ENCODE measurements around the gene BMAL1. TPM values are rescaled to one million over a fixed set of nuclear protein-coding genes. Genes with fewer than 3 reads are reported as not detected.

The BMAL1 gene
- total RNA-seq, 1 experiment from 2014 or later, result 3.3 TPM

DNA sequence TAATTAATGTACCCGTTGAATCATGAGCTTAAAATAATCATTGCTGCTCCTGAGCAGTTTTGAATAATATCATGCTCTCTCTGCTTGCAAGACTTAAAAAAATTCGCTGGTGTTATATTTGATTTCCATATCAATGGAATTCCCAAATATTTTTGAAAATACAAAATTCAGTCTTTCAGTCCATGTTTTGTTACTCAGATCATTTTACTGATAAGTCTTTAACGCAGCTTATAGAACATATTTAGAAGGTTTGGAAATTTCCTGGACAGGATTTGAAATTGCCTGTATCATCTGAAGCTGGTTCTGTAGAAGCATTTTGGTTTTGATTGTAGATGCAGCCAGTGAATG lies 1.9 kb downstream of the BMAL1 start:
- Histone ChIP-seq H2AK5ac (ENCODE audit: insufficient read length, low read length) (no peak overlapping the region), H3T11ph (ENCODE audit: low read length) (no peak overlapping the region), H4K8ac (replicated peaks; ENCODE audit: insufficient read length, low read depth, low read length) (no peak overlapping the region), H3K56ac (ENCODE audit: insufficient read length, low read depth, low read length) (no peak overlapping the region), H3K4me2 (ENCODE audit: insufficient read depth, insufficient read length, low read length) (peak overlapping the region; percentile 70), H4K20me1 (ENCODE audit: control insufficient read depth, insufficient read depth, insufficient read length) (no peaks in the 10 kb centered on the region), H4K5ac (ENCODE audit: insufficient read length, low read depth, low read length) (no peak overlapping the region), H3K23me2 (ENCODE audit: insufficient read length, low read depth, low read length, poor library complexity, severe bottlenecking) (peaks cover 18% of the 10 kb centered on the region), H3K9me3 (ENCODE audit: control insufficient read depth, low read depth, low read length) (no peaks in the 10 kb centered on the region), H3K14ac (ENCODE audit: insufficient read depth, low read length) (no peak overlapping the region), H3K9ac (ENCODE audit: extremely low read depth, insufficient read length, low read length) (no peak overlapping the region), H4K91ac (ENCODE audit: insufficient read length, low read depth, low read length) (no peak overlapping the region), H3K18ac (ENCODE audit: insufficient read length, low read depth, low read length) (no peak overlapping the region), H2AFZ (ENCODE audit: low read length) (no peak overlapping the region), H3K27me3 (ENCODE audit: insufficient read depth, low read length) (peaks cover 27% of the 10 kb centered on the region; the same call in 1 of the 2 replicates), H2BK120ac (ENCODE audit: low read depth, low read length, poor library complexity, severe bottlenecking) (no peak overlapping the region), H3K79me1 (ENCODE audit: insufficient read depth, low read depth, low read length, poor library complexity, severe bottlenecking) (no peaks in the 10 kb centered on the region), H3K79me2 (ENCODE audit: insufficient read depth, low read length) (no peaks in the 10 kb centered on the region), H3K23ac (ENCODE audit: insufficient read length, low read depth, low read length) (no peak overlapping the region), H3K27ac (ENCODE audit: insufficient read length, low read depth, low read length) (no peak overlapping the region), H2BK20ac (ENCODE audit: low read depth, low read length, poor library complexity, severe bottlenecking) (no peak overlapping the region), H2BK12ac (ENCODE audit: insufficient read length, low read depth, low read length) (no peak overlapping the region), H3K4me1 (ENCODE audit: insufficient read depth, low read length) (peaks cover 6% of the 10 kb centered on the region), H2BK5ac (ENCODE audit: insufficient read length, low read length) (no peak overlapping the region), H2BK15ac (ENCODE audit: low read depth, low read length) (no peak overlapping the region), H3K4ac (ENCODE audit: low read depth, low read length) (no peak overlapping the region)
- TF ChIP-seq CTCF (conservative IDR thresholded peaks at IDR 0.05), result no peak
- no peak overlapping the region for H3K27ac Mint-ChIP-seq
- no CpG with 5 or more reads among the region's 3 CpGs for WGBS (ENCODE audit: extremely low coverage, insufficient read length, low lambda C conversion rate)
- H3K36me3 Mint-ChIP-seq (ENCODE audit: insufficient read depth in 1 of 3, low read depth in 3 of 3), result no peaks in the 10 kb centered on the region
- DNase-seq, result no peak
- peaks cover 71% of the 10 kb centered on the region for H3K27me3 Mint-ChIP-seq (ENCODE audit: low read depth)
- H3K4me3 Mint-ChIP-seq, result peak overlapping the region; percentile 62 to 80; a peak in 4 of 5 replicates
- peaks cover 37% of the 10 kb centered on the region in 2 experiments for H3K4me1 Mint-ChIP-seq
- no peaks in the 10 kb centered on the region for H3K9me3 Mint-ChIP-seq
